HPDE6-E6E7 (cell line): ENCODE measurements around the gene CACNA1A.

Experiments
- DNase-seq: peaks from one replicate; pipeline ENCODE4 v3.0.0; 2011; ENCODE audit warnings: missing footprints; ENCODE audit errors: extremely low spot score

The CACNA1A gene

DNA sequence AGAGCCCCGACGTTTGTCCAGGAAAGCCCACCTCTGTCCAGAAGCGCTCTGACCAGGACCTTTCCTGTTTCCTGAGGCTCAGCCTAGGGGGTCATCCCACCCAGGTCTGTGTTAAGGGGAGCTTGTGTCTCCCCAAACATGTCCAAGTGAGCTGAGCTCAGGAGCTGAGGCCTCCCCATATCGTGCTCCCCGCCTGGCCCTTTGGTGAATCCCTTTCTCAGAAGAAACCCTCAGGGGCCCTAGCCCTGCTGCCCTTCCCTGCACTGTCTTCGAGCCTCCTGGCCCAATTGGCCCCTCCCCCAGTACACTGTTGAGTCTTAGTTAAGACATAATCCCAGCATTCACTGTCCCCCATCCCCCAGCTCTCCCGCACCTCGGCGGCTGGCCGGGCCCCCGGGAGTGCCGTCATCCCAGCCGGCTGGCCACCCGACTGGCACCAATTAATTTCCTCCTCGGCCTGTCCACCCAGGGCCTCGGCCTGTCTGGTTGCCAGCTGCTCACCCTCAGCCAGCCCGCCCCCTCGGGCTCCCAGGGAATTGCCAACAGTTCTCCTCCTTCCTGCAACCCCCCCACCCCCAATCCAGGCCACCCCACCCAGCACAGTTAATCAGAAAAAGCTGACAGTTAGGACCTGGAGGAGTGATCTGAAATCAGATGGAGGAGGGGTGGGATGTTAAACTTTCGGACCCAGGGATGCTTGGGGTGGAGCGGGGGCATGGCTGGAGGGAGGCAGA, 342.5 kb downstream of the CACNA1A start:
- DNase-seq = no peak

DNA sequence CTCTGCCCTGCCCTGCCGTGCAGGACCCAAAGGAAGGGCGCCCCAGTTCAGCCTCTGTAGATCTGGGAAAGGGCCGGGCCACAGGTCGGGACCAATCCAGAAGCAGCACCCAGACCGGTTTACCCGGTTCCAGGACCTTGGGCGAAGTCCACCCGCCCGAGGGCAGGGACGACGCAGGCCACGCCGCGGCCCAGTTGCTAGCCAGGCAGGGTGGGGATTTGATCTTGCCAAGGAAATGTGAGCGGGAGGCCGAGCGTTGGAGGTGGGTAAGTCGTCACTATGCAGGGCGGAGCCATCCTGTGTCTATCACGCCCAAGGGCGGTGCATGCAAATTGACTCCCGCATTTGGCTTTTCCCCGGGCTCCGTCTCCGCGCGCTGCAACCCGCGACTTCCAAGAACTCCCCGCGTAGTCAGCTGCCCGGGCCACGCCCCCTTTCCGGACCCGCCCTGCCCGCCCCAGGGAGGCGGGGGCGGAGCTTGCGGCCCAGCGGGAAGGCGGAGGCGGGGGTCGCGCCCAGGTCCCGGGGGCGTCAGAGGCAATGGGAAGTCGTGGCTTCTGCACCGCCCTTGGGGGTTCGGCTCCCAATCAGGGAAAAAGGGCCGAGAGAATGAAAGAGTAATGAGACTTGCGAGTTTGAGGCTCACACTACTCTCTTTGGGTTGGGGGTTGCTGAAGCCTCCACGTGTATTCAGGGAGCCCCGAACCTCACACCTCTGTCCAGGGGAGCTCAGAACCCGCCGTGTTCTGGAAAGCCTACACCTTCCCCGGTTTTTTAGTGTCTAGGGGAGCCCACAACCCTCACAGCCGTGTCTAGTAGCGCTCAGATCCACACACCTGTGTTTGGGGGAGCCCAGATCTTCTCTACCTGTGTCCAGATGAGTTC, 343.3 kb downstream of the CACNA1A start:
- DNase-seq = no peak

DNA sequence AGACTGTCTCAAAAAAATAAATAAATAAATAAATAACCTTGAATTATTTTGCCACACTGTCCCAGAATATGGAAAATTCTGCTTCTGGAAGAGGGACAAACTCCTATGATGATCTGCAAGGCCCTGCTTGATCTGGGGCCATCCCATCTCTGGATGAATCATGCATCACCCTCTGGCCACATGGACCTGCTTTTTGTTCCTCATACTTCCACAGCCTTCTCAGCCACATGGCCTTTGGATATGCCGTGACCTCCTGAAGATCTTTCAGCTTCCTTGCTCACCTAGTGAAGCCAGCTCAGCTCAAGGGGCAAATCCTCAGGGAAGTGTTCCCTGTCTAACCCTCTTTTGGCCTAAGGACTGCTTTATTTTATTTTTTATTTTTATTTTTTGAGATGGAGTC, 345.7 kb downstream of the CACNA1A start:
- DNase-seq = no peak

DNA sequence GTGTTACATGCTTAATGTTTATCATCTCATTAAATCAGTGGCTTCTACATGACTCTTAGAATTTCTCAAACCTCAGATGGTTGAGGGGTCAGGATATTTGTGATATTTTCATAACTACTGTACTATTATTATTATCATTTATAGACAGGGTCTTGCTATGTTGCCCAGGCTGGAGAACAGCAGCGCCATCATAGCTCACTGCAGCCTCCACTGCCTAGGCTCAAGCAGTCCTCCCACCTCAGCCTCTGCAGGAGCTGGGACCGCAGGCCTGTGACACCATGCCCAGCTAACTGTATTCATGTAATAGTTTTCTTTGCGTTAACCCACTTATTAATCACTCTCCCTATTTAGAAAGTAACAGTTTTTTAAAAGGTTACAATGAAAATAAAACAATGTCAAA, 346.6 kb downstream of the CACNA1A start:
- no peak for DNase-seq
